ENCODE data around the gene RAD51B.

Gene RAD51B

DNA sequence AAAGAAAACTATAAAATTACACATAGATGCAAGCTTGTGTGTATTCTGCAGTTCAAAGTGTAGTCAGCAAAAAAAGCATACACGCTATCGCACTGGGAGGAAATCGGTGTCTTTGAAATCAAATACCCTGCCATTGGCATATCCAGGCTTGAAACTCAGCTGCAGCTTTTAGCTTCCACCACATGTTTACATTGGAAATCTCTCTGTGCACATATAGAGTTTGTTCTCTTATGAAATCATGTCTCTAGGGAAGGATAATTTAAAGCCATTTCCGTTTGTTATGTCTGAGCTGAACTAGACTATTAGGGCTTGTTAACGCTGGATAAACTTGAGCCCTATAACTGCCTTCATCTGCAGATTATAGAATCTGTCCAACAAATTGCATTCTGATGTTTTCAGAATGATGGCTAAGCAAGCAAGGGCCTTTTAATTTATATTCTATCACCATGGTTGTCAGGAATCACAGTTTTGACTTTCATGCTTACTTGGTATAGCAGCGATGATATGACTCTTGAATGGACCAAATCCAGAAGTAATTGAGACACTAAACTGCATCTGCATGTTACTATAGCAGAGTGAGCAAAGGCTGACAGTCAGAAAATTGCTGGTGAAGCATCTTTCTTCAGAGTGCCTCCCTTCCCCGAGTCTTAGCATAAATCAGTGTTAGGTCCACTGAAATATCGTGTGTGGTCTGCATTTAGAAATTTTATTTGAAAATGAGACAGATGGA is 530.5 kb downstream of the RAD51B start:
- peak in 1 of 2 experiments; percentile 15 for DNase-seq

DNA sequence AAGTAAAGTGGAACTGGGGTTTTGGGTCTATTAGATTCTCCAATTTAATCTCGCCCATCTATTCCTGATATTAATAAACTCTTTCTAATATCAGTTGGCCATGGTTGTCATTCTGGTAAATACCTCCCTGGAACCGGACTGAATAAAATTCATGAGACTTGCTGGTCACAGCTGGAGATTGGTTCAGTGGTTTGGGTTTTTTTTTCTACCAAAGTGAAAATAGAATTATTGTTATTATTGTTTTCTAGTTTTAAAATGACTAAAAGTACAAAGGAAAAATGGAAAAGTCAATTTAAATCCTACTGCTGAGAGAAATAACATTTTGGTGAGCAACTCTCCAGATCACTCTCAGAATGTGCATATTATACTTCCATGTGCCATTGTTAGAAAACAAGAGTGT is 535.8 kb downstream of the RAD51B start:
- no peak for DNase-seq

DNA sequence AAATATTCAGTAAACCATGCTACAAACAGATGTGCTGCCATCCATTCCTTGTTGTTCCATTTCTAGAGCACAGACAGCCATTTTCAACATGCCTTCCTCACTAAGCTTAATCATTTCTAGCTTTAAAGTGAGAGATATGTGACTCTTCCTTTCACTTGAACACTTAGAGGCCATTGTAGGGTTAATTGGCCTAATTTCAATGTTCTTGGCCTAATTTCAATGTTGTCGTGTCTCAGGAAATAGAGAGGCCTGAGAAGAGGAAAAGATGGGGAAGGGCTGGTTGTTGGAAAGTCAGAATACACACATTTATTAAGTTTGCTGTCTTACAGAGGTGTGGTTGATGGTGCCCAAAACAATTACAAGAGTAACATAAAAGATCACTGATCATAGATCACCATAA is 538.2 kb downstream of the RAD51B start:
- no peak for DNase-seq

DNA sequence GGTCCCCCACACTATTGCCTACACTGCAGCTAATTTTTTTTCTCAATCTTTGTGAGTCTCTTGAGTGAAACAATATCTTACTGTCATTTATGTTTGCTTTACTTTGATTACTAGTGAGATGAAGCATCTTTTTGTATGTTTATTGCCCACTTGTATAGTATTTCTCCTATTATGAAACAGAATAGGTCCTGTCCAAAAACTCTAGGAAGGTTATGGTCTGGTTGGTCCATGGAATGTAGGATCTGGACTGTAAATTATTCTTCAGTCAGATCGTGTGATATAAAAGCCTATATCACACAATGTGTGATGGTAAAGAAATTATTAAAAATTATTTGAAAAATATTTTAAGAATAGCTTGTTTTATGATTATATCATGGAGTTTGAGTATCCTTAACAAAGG is 538.9 kb downstream of the RAD51B start:
- DNase-seq, result no peak

DNA sequence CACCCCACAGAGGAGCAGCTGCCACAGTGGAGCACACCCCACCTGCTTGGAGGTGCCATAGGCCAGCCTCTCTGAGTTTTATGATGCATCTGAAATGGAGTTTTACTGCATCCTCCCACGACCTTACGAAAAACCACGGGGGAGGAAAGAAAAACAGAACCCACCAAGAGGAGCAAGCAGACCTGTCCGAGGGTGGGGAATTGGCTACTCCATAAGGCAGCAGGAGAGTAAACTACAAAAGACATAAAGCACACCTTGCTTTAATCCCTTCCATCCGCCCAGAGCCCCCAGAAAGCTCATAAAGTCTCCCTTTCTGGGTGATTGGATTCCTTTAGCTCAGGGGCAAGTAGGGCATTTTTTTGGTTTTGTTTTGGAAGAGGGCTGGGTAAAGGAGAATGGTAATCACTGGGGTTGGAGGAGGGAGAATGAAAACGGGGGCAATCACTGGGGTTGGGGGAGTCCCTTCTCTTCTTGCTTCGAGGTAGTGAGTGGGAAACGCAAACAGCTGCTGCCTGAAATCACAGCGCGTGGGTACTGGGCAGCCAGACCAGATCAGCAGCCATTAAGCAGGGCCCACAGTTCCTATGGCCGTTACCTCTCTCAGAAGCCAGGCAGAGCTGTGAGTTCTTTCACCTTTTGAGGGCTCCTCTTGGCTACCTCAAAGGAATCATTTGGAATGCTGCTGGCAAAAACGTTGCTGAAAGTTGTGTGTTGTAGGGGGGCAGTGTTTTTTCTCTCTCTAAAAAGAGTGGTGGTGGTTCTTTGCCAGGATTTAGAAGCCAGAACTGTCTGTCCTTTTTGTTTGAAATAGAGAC is 539.6 kb downstream of the RAD51B start:
- DNase-seq, result no peak

DNA sequence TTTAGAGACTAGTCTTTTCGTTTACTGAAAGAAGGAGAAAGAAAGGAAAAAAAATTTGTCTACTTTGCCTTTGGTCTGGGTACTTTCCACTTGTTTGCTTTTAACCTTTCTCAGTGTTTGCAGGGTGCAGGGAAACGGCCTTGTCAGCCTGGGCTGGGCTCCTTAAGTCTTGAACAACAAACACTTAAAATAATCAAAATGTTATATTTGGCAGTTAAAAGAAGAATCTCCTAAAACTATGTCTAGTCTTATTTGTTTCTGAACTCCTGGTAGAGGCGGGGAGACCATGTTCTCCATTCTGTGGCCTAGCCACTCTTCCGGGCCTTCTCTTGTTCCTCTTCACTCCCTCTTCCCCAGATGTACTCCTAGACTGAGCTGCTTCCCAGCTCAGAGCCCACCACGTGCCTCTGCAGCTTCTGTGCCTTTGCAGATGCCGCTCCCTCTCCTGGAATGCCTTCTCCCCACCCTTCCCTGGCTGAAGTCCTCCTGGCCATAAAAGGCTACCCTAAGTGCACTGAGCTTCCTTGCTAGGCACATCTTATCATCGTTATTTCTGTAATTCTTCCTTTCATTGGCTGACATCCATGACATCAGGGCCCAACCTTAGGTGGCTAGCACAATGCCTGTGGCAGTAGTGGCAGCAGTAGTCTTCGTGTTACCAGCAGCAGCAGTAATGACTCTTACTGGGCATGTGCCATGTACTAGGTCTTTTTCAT is 540.4 kb downstream of the RAD51B start:
- DNase-seq, result no peak

DNA sequence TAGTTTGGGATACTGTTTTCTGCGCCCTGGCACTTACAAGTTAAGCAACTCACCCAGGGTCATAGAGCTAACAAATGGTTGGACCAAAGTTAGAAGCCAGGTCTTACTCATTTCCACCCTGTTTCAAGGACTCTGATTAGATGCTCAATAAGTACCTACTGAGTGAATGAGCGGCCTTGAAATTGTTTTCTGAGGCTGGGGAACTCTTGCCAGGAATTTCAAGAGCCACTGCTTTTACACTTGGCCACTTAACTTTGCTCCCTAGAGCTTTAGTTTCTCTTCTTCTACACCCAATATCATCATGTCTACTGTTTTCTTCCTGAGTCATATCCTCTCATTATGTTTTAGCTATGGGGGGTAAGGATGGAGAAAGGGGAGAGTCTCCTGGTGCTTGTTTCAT is 541.7 kb downstream of the RAD51B start:
- DNase-seq, result no peak

DNA sequence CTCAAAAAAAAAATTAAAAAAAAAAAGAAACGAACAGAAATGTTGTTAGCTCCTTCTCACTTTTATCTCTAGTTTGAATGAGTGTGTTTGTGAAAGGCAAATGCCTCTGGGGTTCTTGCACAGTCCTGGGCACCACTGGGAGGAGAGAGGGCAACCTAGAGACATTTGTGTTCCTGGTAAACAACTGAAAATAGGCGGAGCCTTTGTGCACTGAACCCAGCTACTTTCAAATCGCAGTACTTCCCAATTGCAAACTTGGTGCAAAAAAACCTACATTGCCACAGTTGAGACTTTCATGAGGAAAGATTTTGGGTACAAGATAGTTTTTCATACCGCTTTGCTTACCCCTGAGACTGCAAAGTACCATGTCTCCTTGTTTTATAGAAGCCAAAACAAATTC is 543.3 kb downstream of the RAD51B start:
- no peak for DNase-seq

DNA sequence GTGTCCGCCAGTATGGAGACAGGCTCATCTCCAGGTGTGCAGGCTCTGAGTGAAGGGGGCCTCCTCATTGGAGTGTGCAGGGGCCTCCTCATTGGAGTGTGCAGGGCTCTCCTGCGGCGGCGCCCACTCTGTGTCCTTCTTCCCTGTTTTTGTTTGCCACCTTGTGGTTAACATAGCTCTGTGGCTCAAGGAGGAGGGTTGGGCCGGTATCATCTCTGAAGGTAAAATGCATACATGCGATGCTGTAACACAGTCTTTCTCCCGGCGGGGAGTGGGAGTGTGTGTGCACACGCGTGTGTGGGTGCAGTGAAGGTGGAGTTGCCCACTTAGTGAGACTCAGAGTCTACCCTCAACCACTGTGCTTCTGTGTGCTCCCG is 543.9 kb downstream of the RAD51B start:
- no peak for DNase-seq

DNA sequence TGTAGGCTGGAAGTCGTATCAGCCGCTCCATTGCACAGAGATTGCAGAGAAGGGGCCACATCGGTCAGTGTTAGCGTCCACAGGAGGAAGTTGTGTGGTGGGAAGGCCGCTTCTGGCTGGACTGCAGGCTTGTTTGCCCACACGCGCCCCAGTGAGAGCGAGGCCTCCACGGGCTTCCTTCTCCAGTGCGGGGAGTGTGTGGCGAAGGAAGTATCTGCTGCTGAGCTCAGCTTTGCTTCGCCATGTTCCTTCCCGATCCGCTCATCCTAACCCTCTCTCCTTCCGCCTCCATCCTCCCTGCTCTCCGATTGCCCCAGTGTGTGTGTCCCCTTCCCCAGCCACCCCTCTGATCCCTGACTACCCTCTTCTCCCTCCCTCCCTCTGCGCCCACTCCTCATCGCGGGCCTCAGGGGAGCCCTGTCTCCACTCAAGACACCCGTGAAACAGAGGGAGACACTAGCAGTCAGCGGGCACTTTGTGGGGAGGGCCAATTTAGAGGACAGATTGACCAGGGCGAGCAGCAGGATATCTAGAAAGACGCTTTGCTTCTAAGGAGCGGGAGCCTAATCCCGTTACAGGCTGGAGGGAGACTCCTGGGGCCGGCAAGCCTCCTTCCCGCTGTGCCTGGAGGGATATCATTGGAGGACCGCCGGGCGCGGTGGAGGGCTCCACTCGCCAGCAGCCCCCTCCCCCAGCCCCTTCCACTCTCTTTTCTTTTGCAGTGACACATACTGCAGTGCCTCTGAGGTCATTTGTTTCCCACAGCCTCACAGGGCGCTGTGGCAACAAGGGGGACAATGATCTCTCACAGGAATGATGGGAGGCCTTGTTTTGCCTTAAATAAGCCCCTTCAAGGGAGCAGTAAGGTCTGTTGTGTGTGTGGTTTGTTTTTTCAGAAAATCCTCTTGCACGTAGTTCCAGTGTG is 544.5 kb downstream of the RAD51B start:
- no peak for DNase-seq

DNA sequence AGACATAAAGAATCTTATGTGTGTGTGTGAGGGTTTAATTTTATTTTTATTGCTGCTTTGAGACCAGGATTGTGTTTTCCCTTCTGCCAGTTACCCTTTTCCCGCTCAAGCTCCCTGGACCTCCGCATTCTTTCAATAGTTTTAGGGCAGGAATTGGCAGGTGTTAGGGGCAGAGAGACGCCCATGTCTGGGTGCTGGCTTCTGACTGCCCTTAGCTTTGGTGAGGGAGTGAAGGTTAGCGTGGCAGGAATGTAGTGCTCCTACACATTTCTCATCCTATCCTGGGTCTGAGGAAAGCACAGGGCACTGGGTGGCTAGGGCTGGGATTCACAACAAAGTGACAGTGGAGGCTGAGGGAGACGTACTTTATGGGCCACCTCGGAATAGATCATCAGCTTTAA is 545.2 kb downstream of the RAD51B start:
- no peak for DNase-seq

DNA sequence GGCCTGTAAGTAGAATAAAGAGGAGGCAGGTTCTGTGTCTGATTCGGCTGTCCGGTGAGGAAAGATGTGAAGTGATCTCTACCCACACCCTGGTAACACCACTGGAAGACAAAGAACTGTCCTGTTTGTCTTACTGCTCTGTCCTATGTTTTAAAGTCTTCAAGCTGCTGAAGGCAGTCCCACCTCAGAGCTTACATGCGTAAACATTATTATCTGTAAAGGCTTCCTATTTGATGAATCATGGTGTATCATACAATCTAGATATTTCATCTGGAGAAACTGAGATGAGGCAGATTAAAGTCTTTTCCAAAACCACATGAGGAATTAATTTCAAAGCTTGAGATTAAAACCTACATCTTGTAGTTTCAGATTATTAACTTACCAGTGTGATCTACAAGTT is 545.6 kb downstream of the RAD51B start:
- DNase-seq, result no peak

DNA sequence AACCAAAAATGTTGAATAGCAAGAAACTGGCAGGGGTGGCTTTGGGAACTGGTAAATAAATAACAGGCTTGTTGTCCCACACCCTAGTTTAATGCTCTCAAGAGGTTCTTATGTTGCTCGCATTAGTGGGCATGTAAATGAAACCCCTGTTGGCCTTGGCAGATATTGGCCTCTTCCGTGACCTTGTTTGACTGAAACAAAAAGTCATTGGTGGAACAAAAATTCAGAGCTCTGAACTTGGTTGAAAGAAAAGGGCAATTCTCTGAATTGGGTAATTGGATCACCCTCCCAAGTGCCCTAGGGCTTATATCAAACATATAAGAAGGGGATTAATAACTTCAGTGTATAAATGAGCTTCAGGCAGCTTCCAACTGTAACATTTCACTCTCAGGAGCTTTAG is 547.1 kb downstream of the RAD51B start:
- no peak for DNase-seq

DNA sequence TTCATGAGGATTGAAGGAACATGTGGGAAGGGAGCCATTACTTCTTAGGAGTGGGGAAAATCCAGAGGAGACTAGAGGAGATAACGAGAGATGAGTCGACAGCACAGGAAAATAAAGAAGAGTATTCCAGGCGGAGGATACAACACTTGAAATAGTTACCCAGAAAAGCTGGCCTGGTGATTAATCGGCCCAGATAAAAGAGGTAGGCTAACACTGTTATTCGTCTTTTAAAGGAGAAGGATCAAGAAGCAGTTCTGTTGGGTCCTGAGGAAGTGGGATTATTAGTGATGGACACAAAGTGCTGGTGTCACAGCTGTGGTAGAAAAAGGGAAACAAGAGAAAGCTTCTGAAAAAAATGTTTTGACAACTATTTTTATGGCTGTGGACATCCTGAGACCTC is 548.0 kb downstream of the RAD51B start:
- DNase-seq, result no peak

DNA sequence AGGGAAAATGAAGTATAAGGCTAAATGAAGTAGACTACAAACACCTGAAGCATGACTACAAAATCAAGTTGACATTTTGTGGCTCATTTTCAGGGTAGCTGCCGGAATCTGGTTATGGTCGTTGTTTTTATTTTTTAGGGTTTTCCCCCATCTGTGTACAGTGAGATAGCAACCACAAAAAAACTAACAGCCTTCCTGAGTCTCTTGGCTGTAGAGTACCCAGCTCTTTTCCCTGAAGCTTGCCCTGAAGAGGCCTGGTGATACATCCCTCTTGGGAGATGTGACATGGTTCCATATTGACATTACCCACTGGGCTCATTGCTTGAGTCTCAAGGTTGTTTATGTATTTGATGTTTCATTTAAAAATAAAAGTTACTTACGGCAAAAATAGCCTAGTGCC is 549.3 kb downstream of the RAD51B start:
- DNase-seq, result no peak

DNA sequence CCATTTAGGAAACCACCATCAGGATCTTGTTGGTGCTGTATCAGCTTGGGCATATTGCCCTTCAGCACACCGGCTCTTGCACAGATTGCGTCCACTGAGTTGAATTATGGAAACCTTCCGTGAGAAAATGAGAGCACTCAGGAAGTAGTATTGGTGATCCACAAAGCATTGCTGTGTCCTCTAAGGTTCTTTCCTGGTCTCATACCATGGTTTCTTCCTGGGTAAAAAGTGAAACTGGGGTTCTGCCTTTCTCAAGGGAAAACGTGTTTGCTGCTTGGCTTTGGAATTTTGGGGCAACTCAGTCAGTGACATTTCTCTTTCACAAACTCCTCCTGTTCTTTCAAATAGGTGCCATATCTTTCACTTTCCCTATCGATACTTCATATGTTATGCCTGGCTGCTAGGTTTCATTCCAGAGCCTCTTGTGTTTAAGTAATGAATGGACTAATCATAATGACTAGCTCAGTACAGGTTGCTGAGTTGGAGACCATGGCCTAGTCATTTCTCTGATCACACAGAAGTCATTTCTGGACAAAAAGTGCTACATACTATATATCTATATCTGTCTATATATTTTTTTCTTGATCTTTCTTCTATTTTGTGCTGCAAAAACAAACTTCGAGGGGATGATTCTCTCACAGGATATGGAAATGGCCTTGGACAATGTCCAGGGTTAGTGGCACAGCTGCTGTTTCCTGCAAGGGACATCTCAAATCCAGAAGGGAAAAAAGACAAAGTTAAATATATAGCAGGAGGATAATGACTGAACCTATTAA is 549.9 kb downstream of the RAD51B start:
- DNase-seq, result no peak

DNA sequence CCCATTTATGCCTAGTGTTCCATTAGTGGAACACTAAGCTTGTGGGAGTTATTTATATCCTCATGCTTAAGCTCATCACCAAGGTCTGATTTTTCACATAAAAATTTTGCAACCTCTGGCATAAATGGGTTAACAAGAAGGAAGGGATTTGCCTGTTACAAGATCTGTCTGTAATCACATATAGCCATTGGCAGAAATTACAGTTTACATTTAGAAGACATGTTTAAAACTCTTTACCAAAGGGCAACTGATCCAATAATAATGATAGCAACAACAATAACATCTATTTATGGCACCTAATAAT is 550.4 kb downstream of the RAD51B start:
- DNase-seq, result no peak

DNA sequence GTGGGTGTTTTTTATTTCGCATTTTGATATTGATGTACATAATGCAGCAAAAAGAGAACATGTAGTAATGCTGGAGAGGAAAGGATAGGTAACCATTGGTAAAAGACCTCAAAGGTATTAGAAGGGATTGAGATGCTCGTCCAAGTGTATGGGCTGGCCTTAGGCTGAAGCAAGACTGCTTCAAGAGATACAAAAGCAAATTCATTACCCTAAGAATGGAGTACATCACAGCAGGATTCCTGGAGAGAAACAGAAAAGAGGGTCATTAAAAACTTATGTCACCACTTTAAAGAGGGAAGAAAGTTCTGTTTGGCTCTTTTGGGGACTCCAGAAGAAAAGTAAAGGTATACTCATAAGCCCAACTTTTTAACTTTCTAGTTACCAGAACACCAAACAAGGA is 552.8 kb downstream of the RAD51B start:
- DNase-seq, result no peak

DNA sequence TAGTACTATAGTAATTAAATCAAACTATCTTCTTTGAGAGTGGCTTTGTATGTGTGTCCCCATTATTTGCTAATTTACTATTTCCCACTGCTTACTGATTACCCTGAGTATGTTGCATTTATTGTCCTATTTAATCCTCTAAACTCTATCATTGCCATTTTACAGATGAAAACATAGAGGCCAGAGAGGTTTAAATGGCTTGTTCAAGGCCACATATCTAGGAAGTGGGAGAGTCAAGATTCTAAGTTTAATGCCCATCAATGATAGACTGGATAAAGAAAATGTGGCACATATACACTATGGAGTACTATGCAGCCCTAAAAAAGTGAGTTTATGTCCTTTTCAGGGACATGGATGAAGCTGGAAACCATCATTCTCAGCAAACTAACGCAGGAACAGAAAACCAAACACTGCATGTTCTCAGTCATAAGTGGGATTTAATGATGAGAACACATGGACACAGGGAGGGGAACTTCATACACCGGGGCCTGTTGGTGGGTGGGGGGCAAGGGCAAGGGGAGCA is 553.6 kb downstream of the RAD51B start:
- DNase-seq, result no peak

DNA sequence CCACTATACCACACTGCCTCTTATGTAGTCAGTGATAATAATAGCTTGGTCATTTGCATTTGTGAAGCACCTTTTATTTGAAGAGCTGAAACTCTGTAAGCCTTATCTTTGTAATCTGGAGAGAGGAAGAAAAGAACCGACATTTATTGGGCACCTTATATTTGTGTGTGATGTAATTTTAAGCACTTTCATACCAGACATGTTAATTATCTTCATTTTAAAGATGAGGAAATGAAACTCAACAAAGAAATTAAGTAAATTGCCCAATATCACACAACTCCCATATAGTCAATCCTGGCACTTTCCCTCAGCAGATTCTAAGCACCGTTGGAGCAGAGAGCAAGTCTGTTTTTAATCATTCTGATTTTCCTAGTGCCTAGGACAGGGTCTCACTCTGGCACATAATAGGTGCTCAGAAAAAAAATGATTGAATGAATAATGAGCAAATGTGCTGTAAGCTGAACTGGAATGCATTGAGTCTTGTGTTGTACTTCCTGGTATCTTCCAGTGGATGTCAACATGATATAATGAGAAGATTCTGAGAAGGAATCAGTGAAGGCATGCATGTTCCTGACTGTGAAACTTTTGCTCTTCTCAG is 554.4 kb downstream of the RAD51B start:
- no peak for DNase-seq

DNA sequence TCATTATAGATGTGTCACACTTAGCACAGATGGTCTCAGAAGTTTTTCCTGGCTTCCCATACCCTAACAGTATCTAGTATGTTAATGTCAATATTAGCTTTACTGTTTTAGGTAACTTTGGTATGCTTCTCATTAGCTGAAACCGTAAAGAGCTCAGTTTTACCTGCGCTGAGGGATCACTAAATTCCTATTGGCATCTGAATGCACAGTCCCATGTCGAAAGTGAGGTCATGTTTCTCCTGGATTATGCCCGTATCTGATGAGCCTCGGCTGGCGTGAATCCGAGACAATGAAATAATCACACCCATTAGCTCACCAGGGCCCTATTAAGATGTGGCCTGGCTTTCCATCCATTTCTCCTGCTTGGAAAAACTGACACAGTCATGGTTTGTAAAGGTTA is 555.1 kb downstream of the RAD51B start:
- no peak for DNase-seq

DNA sequence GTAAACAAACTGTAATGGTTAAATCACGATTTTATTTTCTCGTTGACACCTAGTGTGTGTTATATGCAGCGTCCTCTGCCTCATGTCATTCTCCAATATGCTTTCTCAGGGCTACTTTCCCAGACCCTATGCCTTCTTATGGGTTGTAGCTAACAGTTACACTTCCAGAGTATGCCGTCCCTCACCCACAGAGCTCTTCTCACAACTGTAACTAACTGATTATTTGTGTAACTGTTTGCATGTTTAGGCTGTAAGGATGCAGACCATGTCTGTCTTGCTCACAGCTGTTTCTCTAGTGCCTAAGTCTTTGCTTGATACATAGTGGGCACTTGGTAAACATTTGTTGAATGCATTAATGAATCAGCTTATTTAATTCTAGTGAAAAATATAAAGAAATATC is 555.8 kb downstream of the RAD51B start:
- no peak for DNase-seq

Data from SHP77 (cell line).